COR-L47 (cell line): ENCODE measurements around the gene PDGFD.

Experiments used
- DNase-seq: peaks from one replicate; lab custom pipeline; 2025; lab: John Stamatoyannopoulos, UW

The PDGFD gene

DNA sequence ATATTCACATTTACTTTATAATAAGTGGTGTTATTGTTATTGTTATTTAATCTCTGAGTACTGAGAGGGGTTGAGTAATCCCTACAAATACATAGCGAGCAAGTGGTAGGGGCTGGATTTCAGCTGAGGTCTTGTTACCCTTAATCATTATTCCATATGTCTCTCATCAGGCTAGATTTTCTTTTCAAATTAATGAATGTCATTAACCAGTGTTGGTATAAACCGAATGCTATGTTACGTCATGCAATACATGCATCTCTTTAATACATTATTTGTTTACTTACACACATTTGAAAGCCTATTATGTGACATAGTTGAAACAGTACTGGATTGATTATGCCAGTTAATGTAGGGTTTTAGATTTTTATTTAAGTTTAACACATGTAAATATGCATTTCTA is 18.9 kb downstream of the PDGFD start:
- no peak for DNase-seq

DNA sequence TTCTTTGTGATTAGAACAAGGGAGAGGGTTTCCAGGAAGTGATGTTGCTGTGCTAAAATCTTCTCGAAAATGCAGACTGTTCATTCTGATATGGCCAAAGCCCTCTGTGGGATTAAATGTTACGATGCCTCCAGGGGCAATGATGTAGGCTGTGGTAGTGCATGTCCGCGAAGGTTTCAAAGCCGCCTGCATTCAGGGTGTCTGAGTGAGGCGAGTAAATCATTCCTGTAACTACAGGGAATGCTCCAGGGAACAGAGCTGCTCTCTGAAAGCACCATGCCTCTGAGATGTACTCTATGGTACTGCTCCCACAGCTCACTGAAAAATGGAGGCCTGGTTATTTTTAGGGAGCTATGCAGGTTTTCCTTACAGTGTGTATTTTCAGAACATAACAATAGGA is 21.2 kb downstream of the PDGFD start:
- no peak for DNase-seq

GRCh38 chr11:104136861-104137260 is 27.1 kb downstream of the PDGFD start:
- no peak for DNase-seq

- DNase-seq = no peak
Observed at GRCh38 chr11:104134745-104135144, 29.2 kb downstream of the PDGFD start.

DNA sequence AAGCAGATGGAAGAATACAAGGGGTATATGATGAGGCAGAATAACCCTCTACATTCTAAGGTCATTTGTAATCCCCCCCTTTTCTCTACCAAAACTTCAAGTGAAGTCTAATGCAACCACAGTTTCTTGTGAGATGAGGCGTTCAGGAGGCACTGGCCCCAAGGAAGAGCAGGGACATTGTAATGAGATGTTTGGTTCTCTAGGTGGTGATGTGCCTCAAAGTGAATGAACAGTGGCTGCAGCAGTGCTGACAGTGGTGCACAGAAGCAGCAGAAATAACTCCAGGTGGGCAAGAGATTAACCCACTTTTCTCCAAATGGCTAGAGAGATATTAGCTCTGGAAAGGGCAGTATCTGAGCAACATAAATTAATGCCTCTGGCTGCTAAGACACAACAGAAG is 33.8 kb downstream of the PDGFD start:
- DNase-seq = no peak

- no peak for DNase-seq
Observed at GRCh38 chr11:104129145-104129544, 34.8 kb downstream of the PDGFD start.

- no peak for DNase-seq
Observed at GRCh38 chr11:104127828-104128227, 36.1 kb downstream of the PDGFD start.

DNA sequence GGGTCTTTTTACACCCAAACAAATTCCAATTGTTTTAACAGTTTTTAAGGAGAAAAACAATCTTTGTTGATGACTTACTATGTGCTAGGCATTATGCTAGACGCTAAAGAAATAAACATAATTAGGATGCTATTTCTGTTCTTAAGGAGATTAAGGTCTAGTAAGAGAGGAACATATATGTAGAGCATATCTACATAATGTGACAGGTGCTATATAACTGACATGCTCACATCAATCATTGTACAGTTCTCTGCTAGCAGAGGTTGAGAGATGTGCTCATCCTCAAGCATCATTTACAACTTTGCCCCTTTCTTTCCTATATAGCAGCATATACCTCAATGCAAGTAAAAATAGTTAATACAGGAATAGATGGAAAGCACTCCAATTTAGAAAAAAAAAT is 37.5 kb downstream of the PDGFD start:
- DNase-seq = no peak

- no peak for DNase-seq
Observed at GRCh38 chr11:104124979-104125378, 39.0 kb downstream of the PDGFD start.

DNA sequence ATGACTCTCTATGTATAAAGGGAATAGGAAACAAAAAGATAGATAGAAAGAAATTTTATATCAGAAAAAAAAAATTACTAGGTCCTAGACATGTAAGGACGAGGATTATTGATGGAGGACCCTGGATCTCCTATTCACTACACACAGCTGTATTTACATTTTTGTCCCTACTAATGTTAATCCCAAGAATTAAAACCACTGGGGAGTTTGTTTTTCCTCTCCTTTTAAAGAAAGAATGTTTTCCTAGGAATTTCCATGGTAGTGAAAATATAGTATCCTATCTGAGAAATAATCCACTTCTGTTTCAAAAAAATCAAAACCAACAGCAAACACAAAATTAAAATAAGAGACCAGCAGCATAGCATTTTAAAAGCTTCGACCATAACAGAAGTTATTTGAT is 41.1 kb downstream of the PDGFD start:
- DNase-seq = no peak

GRCh38 chr11:104122011-104122635 is 41.8 kb downstream of the PDGFD start:
- peak; percentile 42 for DNase-seq

DNA sequence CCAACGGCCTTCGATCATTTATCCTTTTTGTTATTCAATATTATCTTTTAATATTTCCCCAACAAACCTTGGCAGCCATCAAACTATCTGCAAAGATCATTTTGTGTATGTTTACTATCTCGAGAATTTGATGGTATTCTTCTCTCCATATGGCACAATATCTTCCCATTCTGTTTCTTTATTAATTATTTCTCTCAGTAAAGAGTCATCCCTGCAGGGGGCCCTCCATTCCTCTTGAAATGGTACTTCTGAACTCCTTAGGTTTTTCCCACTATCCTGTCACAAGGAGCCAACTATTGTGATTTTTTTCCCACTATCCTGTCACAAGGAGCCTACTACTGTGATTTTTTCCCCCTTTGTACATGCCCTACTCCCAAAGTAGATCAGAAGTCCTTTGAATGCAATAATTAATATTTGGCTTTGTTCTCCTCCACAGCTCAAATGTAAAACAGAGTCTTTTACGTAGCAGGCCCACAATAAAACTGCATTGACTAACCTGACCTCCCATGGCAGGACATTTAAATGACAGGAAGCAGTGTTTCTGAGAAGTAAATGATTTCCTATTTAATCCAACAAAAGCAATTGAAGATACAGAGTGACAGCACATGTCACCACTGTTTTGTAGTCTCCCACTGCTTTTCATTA is 43.3 kb downstream of the PDGFD start:
- DNase-seq = peak; percentile 57

DNA sequence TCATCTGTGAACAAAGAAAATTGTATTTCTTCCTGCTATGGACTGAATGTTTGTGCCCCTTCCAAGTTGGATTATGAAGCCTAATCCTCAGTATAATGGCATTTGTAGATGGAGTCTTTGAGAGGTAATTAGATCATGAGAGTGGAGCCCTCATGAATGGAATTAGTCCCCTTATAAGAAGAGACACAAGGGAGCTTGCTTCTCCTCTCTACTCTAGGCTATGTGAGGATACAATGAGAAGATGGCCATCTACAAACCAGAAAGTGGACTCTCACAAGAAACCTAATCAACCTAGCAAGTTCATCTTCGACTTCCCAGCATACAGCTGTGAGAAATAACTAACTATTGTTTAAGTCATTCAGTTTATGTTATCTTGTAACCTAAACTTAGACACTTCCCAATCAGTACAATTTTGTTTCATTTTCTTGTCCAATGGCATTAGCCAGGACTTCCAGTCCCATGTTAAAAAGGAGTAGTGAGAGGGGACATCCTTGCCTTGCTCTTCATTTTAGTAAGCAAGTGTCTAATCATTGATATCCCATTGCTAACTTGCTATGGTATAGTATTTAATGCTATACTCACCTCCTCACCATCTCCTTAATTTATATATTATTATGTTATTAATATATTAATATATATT is 45.7 kb downstream of the PDGFD start:
- DNase-seq = no peak

DNA sequence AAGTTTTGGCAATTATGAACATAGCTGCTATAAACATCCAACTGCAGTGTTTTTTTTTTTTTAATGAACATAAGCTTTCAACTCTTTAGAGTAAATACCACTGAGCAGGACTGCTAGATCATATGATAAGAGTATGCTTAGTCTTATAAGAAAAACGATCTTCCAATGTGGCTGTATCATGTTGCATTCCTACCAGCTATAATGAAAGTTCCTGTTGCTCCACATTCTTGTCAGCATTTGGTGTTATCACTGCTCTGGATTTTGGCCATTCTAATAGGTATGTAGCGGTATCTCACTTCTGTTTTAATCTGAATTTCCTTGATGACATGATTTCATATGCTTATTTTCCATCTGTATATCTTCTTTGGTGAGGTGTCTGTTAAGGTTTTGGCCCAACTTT is 50.4 kb downstream of the PDGFD start:
- DNase-seq = no peak

- no peak for DNase-seq
Observed at GRCh38 chr11:104106136-104106754, 57.7 kb downstream of the PDGFD start.

- DNase-seq = no peak
Observed at GRCh38 chr11:104105155-104105554, 58.8 kb downstream of the PDGFD start.

DNA sequence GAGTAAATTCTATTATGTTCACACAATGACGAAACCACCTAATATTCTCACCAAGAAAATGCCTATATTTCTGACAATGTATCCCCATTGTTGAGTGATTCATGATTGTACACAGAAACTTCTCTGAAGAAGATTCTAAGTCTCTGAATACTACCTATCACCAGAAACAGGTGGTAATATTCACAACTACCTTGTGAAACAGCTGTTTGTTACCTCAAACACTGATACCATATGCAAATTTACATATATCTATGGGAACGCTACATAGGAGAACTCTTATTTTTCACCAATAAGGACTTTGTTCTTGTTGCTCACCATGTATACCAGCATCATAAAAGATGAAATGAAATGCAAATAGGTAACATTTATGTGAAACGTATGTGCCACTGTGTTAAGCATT is 59.3 kb downstream of the PDGFD start:
- no peak for DNase-seq

DNA sequence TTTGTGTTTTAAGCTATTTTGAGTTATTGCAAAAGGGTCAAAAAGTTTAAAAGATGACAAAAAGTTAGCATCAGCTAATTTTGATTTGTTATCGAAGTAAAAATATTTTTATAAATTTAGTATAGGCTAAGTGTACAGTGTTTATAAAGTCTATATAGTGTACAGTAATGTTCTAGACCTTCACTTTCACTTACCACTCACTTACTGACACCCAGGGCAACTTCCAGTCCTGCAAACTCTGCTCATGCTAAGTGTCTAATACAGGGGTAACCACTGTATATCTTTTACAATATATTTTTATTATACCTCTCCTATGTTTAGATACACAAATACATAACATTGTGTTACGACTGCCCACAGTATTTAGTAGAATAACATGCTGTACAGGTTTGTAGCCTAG is 59.7 kb downstream of the PDGFD start:
- no peak for DNase-seq

GRCh38 chr11:104098555-104098954 is 65.4 kb downstream of the PDGFD start:
- DNase-seq = no peak

GRCh38 chr11:104098132-104098531 is 65.8 kb downstream of the PDGFD start:
- no peak for DNase-seq

- DNase-seq = no peak
Observed at GRCh38 chr11:104096900-104097299, 67.0 kb downstream of the PDGFD start.

DNA sequence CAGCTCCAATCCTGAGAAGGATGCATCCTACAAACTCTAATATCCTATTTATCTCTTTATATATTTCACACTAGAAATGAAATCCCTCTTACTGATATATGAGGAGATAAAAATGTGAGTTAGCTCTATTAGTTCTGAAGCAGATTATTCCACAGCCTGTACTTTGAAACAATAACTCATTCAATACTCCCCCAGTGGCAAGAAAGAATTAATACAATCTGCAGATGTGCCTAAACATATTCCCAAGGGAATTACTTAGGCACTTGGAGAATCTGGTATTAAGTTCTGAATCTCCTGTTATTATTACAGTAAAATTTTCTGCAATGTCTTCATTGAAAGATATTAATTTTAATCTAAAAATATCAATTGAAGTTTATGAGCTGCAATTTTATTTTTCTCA is 68.2 kb downstream of the PDGFD start:
- DNase-seq = no peak

DNA sequence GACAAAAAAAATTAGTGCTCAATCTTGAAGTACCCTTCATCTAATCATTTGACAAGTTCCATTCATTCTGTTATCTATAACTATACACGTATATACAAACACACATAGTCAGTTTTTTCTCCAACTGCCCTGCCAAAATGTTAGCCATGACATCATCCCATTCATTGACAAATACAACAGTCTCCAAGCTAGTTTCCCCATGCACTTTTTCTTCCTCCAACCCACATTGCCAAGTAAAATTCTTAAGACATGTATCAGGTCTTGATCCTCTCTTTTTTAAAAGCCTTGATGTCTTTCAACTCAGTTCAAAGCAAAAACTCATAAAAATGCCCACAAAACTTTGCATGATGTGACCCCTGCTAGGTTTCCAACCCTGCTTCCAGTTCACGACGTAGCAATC is 69.4 kb downstream of the PDGFD start:
- DNase-seq = no peak
